SK-N-SH (cell line): ENCODE results near the gene U2AF1L4. TPM values are rescaled to one million over a fixed set of nuclear protein-coding genes. Genes with fewer than 3 reads are reported as not detected.

Experiments
- CTCF ChIA-PET: fragments of 300-600, 350-600 bp; formaldehyde crosslinking; extraction: SDS; loops from one replicate; lab custom pipeline; 2021; lab: Yijun Ruan, JAX
- POLR2A ChIA-PET: fragments of 350-600 bp; sonication (Branson Sonifier 250); formaldehyde crosslinking; extraction: SDS; loops from one replicate; lab custom pipeline; 2020; ENCODE audit warnings: antibody characterized with exemption, inconsistent platforms; lab: Yijun Ruan, JAX
- DNase-seq: peaks from one replicate; pipeline ENCODE4 v3.0.0; 2012
- H2AFZ ChIP-seq: fragments of 200-600 bp; sonication (generic); 2 replicates; pipeline ENCODE4 v1.8.1; 2016; ENCODE audit warnings: antibody characterized with exemption, mild to moderate bottlenecking, low read depth
- H3F3A ChIP-seq: fragments of 200-600 bp; sonication (generic); replicated peaks from 2 replicates; pipeline ENCODE3; 2016; ENCODE audit warnings: antibody characterized with exemption, mild to moderate bottlenecking; ENCODE audit not compliant: insufficient read depth
- H3K27ac ChIP-seq, 2 experiments: fragments of 200-500 bp in 1 of 2; fragments of 200-600 bp in 1 of 2; sonication (Bioruptor generic) in 1 of 2; sonication (generic), shearing (Covaris generic) in 1 of 2; 2 replicates each; pipeline versions ENCODE4 v1.5.1 to v1.6.1; 2014 to 2016; ENCODE audit warnings: low read depth in 2 of 2, inconsistent platforms in 1 of 2, low read length in 1 of 2, mild to moderate bottlenecking in 1 of 2, mixed read lengths in 1 of 2
- H3K27me3 ChIP-seq: fragments of 200-600 bp; sonication (generic), shearing (Covaris generic); 2 replicates; pipeline ENCODE4 v1.6.1; 2016; ENCODE audit warnings: mixed run types; ENCODE audit not compliant: insufficient read depth
- H3K36me3 ChIP-seq, 2 experiments: fragments of 200-500 bp in 1 of 2; fragments of 200-600 bp in 1 of 2; sonication (Bioruptor generic) in 1 of 2; sonication (generic) in 1 of 2; replicated peaks in 1 of 2; 2 replicates each; pipeline versions ENCODE3 to v1.5.1; 2014 to 2016; ENCODE audit warnings: low read length in 1 of 2, mild to moderate bottlenecking in 1 of 2; ENCODE audit not compliant: insufficient read depth in 2 of 2, control insufficient read depth in 1 of 2
- H3K4me1 ChIP-seq, 2 experiments: fragments of 200-500 bp in 1 of 2; fragments of 200-600 bp in 1 of 2; sonication (Bioruptor generic) in 1 of 2; sonication (generic), shearing (Covaris generic) in 1 of 2; 2 replicates each; pipeline versions ENCODE4 v1.5.1 to v1.6.1; 2014 to 2016; ENCODE audit warnings: low read depth in 1 of 2, low read length in 1 of 2, mixed run types in 1 of 2; ENCODE audit not compliant: insufficient read depth in 2 of 2, control insufficient read depth in 1 of 2
- H3K4me2 ChIP-seq: fragments of 200-600 bp; sonication (generic), shearing (Covaris generic); 2 replicates; pipeline ENCODE4 v1.6.1; 2017; ENCODE audit warnings: mixed run types
- H3K4me3 ChIP-seq, 2 experiments: fragments of 200-500 bp in 1 of 2; fragments of 200-600 bp in 1 of 2; sonication (Bioruptor generic) in 1 of 2; sonication (generic), shearing (Covaris generic) in 1 of 2; 2 replicates each; pipeline versions ENCODE4 v1.5.1 to v1.8.1; 2014 to 2016; ENCODE audit warnings: low read depth in 2 of 2, inconsistent platforms in 1 of 2, low read length in 1 of 2, mild to moderate bottlenecking in 1 of 2, mixed read lengths in 1 of 2, moderate library complexity in 1 of 2
- H3K79me2 ChIP-seq: fragments of 200-600 bp; sonication (generic); 2 replicates; pipeline ENCODE4 v1.8.1; 2017; ENCODE audit warnings: mild to moderate bottlenecking; ENCODE audit not compliant: insufficient read depth
- H3K9ac ChIP-seq: fragments of 200-600 bp; sonication (generic); 2 replicates; pipeline ENCODE4 v1.6.1; 2017; ENCODE audit warnings: mixed run types
- H3K9me2 ChIP-seq: fragments of 200-600 bp; sonication (generic); 2 replicates; pipeline ENCODE4 v1.6.1; 2017; ENCODE audit warnings: mixed run types
- H3K9me3 ChIP-seq: fragments of 200-600 bp; sonication (generic); 2 replicates; pipeline ENCODE4 v1.6.1; 2017; ENCODE audit warnings: mixed run types, mild to moderate bottlenecking, moderate library complexity
- H4K20me1 ChIP-seq: fragments of 200-600 bp; sonication (generic); 2 replicates; pipeline ENCODE4 v1.6.1; 2017; ENCODE audit warnings: mild to moderate bottlenecking, mixed run types; ENCODE audit not compliant: insufficient read depth
- CTCF ChIP-seq: fragments of 200-600 bp; sonication (generic); IDR thresholded peaks from 2 replicates; pipeline ENCODE4 v1.6.1; 2017; ENCODE audit warnings: antibody characterized with exemption, mild to moderate bottlenecking, moderate library complexity
- FOSL2 ChIP-seq: IDR thresholded peaks from 2 replicates; pipeline ENCODE4 v1.4.0; 2012; ENCODE audit warnings: low read depth, mild to moderate bottlenecking, moderate library complexity, borderline replicate concordance
- FOXJ3 ChIP-seq: sonication (generic); formaldehyde crosslinking; IDR thresholded peaks from 2 replicates; pipeline ENCODE4 v1.5.1; 2020; ENCODE audit warnings: mild to moderate bottlenecking, missing genetic modification reagents
- FOXM1 ChIP-seq: IDR thresholded peaks from 2 replicates; pipeline ENCODE4 v1.4.0; 2012; ENCODE audit warnings: low read depth, mild to moderate bottlenecking
- GATA2 ChIP-seq: sonication (generic); formaldehyde crosslinking; IDR thresholded peaks from 2 replicates; pipeline ENCODE4 v1.5.0; 2020; ENCODE audit warnings: mild to moderate bottlenecking, missing genetic modification reagents
- JUND ChIP-seq: IDR thresholded peaks from 2 replicates; pipeline ENCODE4 v1.4.0; 2012
- MEF2A ChIP-seq: IDR thresholded peaks from 2 replicates; pipeline ENCODE4 v1.4.0; 2012; ENCODE audit warnings: low read depth, borderline replicate concordance
- NFIC ChIP-seq: IDR thresholded peaks from 2 replicates; pipeline ENCODE4 v1.4.0; 2012; ENCODE audit warnings: borderline replicate concordance
- PBX3 ChIP-seq: IDR thresholded peaks from 2 replicates; pipeline ENCODE4; 2012
- RAD21 ChIP-seq: IDR thresholded peaks from 2 replicates; pipeline ENCODE4 v1.6.1; 2012; ENCODE audit warnings: mild to moderate bottlenecking, low read length
- RCOR1 ChIP-seq: fragments of 150-350 bp; IDR thresholded peaks from 2 replicates; pipeline ENCODE4 v1.6.1; 2017; ENCODE audit warnings: antibody characterized with exemption, low read length
- REST ChIP-seq: IDR thresholded peaks from 2 replicates; pipeline ENCODE4 v1.6.1; 2012; ENCODE audit warnings: mild to moderate bottlenecking, low read depth, low read length, moderate library complexity
- RFX5 ChIP-seq: IDR thresholded peaks from 2 replicates; pipeline ENCODE4 v1.6.1; 2012; ENCODE audit warnings: mild to moderate bottlenecking, improper control_type of control experiment, low read length
- SIN3A ChIP-seq: IDR thresholded peaks from 2 replicates; pipeline ENCODE4 v1.6.1; 2012; ENCODE audit warnings: low read depth, mild to moderate bottlenecking, low read length, moderate library complexity, borderline replicate concordance
- SMC3 ChIP-seq: IDR thresholded peaks from 2 replicates; pipeline ENCODE4 v1.6.1; 2012; ENCODE audit warnings: low read depth, low read length, improper control_type of control experiment
- TEAD4 ChIP-seq: IDR thresholded peaks from 2 replicates; pipeline ENCODE4 v1.4.0; 2012; ENCODE audit warnings: mild to moderate bottlenecking, borderline replicate concordance; ENCODE audit not compliant: insufficient read depth
- USF2 ChIP-seq: fragments of 150-350 bp; IDR thresholded peaks from 2 replicates; pipeline ENCODE4 v1.6.1; 2017; ENCODE audit warnings: antibody characterized with exemption, low read length, low read depth, borderline replicate concordance
- YY1 ChIP-seq: IDR thresholded peaks from 2 replicates; pipeline ENCODE4 v1.4.0; 2012; ENCODE audit warnings: low read depth, mild to moderate bottlenecking
- ZBTB33 ChIP-seq: IDR thresholded peaks from 2 replicates; pipeline ENCODE4 v1.4.0; 2012; ENCODE audit warnings: low read depth, borderline replicate concordance
- WGBS: methylation state at CpG from one replicate; pipeline ENCODE4 v1.1.6; 2017; ENCODE audit warnings: low lambda C conversion rate; 5-methylcytosine and 5-hydroxymethylcytosine counted together
- polyA plus RNA-seq, 3 experiments: library from polyadenylated mRNA; depleted of rRNA; stranded (reverse); fragments of >200 nt; gene quantifications; 2 replicates each; pipeline ENCODE4 v1.2.3, GENCODE V29; 2012
- TF ChIP-seq, protein P1 (sequence below): IDR thresholded peaks from 2 replicates; pipeline ENCODE4 v1.4.0; 2012; ENCODE audit warnings: low read depth

The U2AF1L4 gene
- polyA plus RNA-seq, 1 of the 3 experiments (the other 2 are of a cell fraction): 25.9 TPM

- ChIA-PET POLR2A (no interaction called here), CTCF (no interaction called here)
- WGBS: 86% methylated on average over 7 of the region's 9 CpGs
- no peaks in the 10 kb centered on the region for H3K4me1 ChIP-seq
- H3K4me3 ChIP-seq: no peak overlapping the region
- H2AFZ ChIP-seq: no peak overlapping the region
- no peak overlapping the region for H3K9ac ChIP-seq
- H4K20me1 ChIP-seq: no peaks in the 10 kb centered on the region
- no peaks in the 10 kb centered on the region for H3K36me3 ChIP-seq
- TF ChIP-seq CTCF: no peak
- no peak for TF ChIP-seq SMC3
- no peak for TF ChIP-seq SIN3A
- no peak for TF ChIP-seq FOXJ3 (CRISPR knock-in tag)
- TF ChIP-seq JUND: no peak
- no peak for TF ChIP-seq MEF2A
- no peak for TF ChIP-seq GATA2 (CRISPR knock-in tag)
- no peak for TF ChIP-seq RCOR1
- no peak for TF ChIP-seq REST
- no peak for TF ChIP-seq TEAD4
- TF ChIP-seq PBX3: no peak
- TF ChIP-seq FOSL2: no peak
- no peak for TF ChIP-seq YY1
- TF ChIP-seq RFX5: no peak
- TF ChIP-seq ZBTB33: no peak
- TF ChIP-seq NFIC: no peak
- no peak for TF ChIP-seq FOXM1
- TF ChIP-seq RAD21: no peak
- no peak for TF ChIP-seq USF2
- TF ChIP-seq, protein P1, sequence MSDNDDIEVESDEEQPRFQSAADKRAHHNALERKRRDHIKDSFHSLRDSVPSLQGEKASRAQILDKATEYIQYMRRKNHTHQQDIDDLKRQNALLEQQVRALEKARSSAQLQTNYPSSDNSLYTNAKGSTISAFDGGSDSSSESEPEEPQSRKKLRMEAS: no peak
- no peaks in the 10 kb centered on the region for H3F3A ChIP-seq
- H3K9me3 ChIP-seq: no peaks in the 10 kb centered on the region
- no peaks in the 10 kb centered on the region for H3K27me3 ChIP-seq
- no peak overlapping the region for H3K4me2 ChIP-seq
- no peak for DNase-seq
- no peaks in the 10 kb centered on the region for H3K79me2 ChIP-seq
- no peak overlapping the region for H3K27ac ChIP-seq
- no peaks in the 10 kb centered on the region for H3K9me2 ChIP-seq
Measured at GRCh38 chr19:35791814-35792279, 46.6 kb upstream of the U2AF1L4 start.
